ENCODE data around the gene TMA7.

The TMA7 gene

DNA sequence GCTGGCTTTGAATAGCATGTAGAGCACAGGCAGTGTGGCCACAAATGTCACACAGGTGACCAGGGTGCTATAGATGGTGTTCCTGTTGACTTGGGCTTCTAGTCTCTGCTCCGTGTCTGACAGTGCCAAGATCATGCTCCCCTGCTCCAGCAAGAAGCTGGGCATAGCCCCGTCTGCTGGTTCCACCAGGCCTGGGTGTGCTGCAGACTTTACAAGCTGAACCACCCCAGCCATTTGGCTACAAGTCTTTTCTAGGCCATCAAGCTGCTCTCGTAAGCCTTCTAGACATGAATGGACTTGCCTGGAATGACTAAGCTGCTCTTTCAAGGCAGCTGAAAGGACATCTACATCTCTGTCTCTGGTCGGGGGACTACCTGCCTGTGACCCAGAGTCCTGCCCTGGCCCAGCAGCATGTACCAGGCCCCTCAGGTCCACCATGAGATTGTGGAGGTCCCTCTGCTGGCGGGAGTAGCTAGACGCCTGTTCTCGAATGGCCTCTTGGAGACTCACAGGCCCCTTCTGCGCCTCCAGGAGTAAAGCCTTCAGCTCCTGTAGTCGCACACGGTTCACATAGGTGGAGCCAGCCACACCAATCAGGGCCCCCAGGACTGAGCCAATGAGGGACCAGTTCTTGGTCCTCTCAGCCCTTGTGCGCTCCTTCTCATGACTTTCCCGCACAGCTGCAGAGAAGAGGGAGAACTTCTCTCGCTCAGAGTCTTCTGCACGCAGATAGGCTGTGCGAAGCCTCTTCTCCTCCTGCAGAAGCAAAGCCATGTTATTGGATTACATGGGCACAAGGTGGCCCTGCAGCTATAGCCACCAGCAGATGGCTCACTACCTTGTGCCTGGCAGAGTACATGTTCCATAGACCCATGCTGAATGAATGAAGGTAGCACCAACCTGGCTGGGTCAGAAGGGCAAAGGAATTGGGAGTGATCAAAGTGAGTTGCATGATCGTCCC, 7.4 kb upstream of the TMA7 start:
- no peak for DNase-seq (ENCODE audit: low spot score)
- no peak overlapping the region for H3K27ac Mint-ChIP-seq
- H3K4me3 Mint-ChIP-seq = no peak overlapping the region
- peaks cover 9% of the 10 kb centered on the region for H3K4me1 Mint-ChIP-seq (ENCODE audit: low read depth)
- no peaks in the 10 kb centered on the region for H3K9me3 Mint-ChIP-seq
- H3K27me3 Mint-ChIP-seq (ENCODE audit: low read depth) = peaks cover 15% of the 10 kb centered on the region
- peaks cover 8% of the 10 kb centered on the region for H3K36me3 Mint-ChIP-seq (ENCODE audit: low read depth)

DNA sequence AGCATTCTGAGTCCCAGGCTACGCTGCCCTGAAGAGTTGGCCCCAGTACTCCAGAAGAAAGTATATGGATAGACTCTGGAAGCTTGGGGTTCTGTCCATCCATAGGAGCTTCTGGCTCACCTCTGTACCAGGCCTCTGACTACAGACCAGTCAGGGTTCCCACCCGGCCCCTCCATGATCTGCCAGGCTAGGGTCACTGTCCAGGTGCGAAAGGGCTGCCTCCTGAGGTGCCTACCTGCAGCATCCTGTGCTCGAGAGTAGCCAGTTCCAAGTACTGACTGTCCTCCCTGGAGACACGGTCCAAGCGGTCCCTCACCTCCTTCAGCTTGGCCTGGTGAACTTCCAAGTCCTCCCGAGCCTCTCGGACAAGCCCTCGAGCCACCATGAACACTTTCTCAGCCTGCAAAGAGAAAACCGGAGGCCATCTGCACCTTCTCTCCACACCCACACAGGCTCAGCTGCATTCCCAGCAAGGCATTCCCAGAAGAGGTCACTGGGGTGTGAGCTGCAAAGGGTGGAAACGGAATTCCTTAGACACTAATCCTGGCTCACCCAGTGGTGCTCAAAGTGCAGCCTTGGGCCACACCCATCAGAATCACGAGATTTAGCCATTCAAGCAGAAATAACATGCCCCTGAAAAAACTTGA, 6.5 kb upstream of the TMA7 start:
- Mint-ChIP-seq H3K4me3 (no peak overlapping the region), H3K27me3 (ENCODE audit: low read depth) (peaks cover 6% of the 10 kb centered on the region)

DNA sequence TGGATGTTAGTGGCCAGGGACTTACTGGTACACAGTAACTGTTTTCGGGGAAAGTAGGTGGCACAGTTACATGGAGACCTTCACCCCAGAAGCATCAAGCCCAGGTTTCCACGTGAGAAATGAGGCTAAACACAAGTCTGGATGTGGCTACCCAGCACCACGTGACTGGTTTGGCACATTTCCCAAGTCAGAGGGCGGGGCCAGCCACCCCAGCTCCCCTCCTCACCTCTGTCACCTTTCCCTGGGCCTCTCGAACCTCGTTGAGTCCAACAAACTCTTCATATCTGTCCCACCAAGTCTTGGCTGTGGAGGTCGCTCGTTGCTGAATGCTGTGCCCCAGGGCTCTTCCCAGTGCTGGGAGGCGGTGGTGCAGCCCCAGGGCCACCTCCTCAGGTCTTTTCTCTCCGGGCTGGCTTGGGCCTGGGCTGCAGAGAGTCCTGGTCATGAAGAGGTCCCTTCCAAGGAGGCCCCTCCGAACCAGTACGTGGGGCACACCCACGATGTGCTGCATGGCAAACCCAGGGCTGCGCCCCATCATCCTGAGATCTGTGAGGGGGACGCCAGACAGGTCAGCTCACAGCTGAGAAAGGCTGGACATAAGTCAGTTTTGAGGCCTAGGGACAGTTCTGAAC, 5.3 kb upstream of the TMA7 start:
- Mint-ChIP-seq H3K4me1 (ENCODE audit: low read depth) (peaks cover 19% of the 10 kb centered on the region), H3K27me3 (ENCODE audit: low read depth) (peaks cover 6% of the 10 kb centered on the region), H3K36me3 (ENCODE audit: low read depth) (peaks cover 8% of the 10 kb centered on the region), H3K9me3 (no peaks in the 10 kb centered on the region), H3K4me3 (no peak overlapping the region), H3K27ac (no peak overlapping the region)
- no peak for DNase-seq (ENCODE audit: low spot score)

More for the DNA sequence above, 6.5 kb upstream of the TMA7 start:
- Mint-ChIP-seq H3K27ac (no peak overlapping the region), H3K4me1 (ENCODE audit: low read depth) (peaks cover 14% of the 10 kb centered on the region), H3K36me3 (ENCODE audit: low read depth) (peaks cover 8% of the 10 kb centered on the region), H3K9me3 (no peaks in the 10 kb centered on the region)
- no peak for DNase-seq (ENCODE audit: low spot score)

DNA sequence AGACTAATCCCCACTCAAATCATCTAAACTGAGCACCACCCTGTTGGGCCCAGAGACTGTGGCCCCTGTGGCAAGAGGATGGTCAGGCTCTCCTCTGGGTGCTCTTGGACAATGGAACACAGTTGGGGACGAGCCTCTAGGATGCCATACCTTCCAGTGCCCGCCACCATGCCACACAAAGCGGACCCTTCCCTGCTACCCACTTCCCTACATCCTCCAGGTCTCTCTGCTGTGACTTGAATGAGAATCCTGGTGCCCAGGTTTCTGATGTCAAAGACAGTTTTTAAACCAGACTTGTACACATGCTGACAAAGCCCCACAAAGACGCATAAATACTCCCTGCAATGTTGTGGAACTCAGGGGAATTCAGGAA, 4.8 kb upstream of the TMA7 start:
- Mint-ChIP-seq H3K36me3 (ENCODE audit: low read depth) (peaks cover 13% of the 10 kb centered on the region), H3K27ac (no peak overlapping the region), H3K4me3 (no peak overlapping the region), H3K4me1 (ENCODE audit: low read depth) (peaks cover 19% of the 10 kb centered on the region), H3K27me3 (ENCODE audit: low read depth) (peaks cover 2% of the 10 kb centered on the region), H3K9me3 (no peaks in the 10 kb centered on the region)
- no peak for DNase-seq (ENCODE audit: low spot score)

DNA sequence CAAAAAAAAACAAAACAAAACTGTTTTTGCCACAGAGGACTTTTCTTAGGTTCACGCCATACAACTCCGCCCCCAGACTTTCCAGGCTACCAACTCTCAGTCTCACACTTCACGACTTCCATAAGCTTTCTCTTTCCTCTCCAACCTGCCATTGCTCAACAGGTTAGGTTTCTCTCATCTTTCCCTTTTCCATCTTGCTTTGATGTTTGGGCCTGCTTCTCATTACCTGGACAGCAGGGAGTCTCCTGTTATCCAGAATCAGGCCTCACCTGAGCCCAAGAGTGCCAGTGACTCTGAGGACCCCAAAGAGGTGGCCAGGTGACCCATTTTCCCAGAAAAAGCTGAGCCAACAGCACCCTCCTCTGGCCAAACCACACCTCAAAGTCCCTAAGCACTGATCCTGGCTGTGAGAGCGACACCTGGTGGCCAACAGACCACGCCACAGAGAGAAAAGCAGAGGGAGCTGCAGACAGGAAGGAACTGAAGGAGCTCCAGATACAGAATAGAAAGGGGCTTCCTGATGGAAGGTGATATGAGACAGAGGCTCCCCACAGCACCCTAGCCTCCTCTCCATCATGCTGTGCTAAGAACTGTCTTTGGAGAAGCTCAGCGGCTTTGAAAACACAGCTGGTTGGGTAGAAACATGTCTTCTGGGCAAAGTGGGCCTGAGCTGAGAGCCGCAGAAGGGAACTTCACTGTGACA, 4.1 kb upstream of the TMA7 start:
- H3K27me3 Mint-ChIP-seq (ENCODE audit: low read depth) = no peaks in the 10 kb centered on the region
- H3K4me1 Mint-ChIP-seq (ENCODE audit: low read depth) = peaks cover 17% of the 10 kb centered on the region
- H3K36me3 Mint-ChIP-seq (ENCODE audit: low read depth) = peaks cover 19% of the 10 kb centered on the region
- no peak overlapping the region for H3K27ac Mint-ChIP-seq
- H3K4me3 Mint-ChIP-seq = no peak overlapping the region
- H3K9me3 Mint-ChIP-seq = no peaks in the 10 kb centered on the region
- DNase-seq (ENCODE audit: low spot score) = peak; percentile 80

DNA sequence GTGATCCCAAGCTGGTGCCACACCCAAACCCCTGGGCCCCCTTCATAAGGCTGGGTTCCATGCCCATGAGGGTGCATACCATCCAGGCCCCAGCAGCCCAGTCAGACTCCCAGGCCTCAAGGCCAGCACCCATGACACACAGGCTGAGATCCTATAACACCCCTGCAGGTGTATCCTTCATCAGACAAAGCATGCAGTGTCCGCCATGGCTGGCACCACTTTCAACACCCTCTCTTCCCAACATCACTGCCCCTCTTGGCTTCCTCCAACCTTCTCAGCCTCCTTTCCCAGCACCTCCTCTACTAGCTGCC, 3.6 kb upstream of the TMA7 start:
- no peak for DNase-seq (ENCODE audit: low spot score)
- Mint-ChIP-seq H3K36me3 (ENCODE audit: low read depth) (peaks cover 22% of the 10 kb centered on the region), H3K4me3 (no peak overlapping the region), H3K27me3 (ENCODE audit: low read depth) (no peaks in the 10 kb centered on the region), H3K9me3 (no peaks in the 10 kb centered on the region), H3K27ac (no peak overlapping the region), H3K4me1 (ENCODE audit: low read depth) (peaks cover 18% of the 10 kb centered on the region)

DNA sequence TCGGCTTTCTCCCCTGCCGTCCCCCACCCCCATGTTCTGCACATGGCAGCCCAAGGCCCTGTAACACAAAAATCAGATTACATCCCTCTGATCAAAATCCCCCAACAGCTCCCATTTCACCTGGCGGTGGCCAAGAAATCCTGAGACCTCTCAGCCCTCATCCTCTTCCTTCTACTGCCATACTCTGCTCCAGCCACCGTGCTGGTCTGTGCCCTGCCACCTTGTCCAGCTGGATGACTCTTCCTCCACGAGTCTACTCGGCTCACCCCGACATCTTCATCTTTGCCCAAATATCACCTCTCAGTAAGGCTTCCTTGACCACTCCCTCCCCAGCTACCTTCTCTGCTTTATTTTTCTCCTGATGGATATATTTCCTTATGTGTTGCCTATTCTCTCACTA, 3.2 kb upstream of the TMA7 start:
- Mint-ChIP-seq H3K4me3 (no peak overlapping the region), H3K27me3 (ENCODE audit: low read depth) (no peaks in the 10 kb centered on the region), H3K27ac (no peak overlapping the region), H3K4me1 (ENCODE audit: low read depth) (peaks cover 22% of the 10 kb centered on the region), H3K9me3 (no peaks in the 10 kb centered on the region), H3K36me3 (ENCODE audit: low read depth) (peaks cover 22% of the 10 kb centered on the region)
- DNase-seq (ENCODE audit: low spot score) = no peak

DNA sequence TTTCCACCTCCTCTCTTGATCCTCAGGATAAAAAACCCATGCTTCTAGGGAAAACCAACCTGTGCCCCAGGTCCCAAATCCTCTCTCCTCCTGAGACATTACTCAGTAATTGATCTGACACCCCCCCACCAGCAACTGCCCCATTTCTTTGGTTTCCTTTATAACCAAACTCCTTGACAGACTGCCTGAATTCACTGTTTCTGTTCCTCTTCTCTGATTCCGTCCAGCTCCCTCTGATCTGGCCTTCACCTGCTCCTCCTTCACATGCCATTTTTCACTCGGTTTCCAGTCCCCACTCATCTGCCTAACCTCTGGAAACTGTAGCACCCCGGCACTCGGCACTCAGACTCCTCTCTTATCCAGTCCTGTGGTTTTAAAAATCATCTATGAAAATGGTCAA, 2.2 kb upstream of the TMA7 start:
- peaks cover 26% of the 10 kb centered on the region for H3K36me3 Mint-ChIP-seq (ENCODE audit: low read depth)
- no peaks in the 10 kb centered on the region for H3K27me3 Mint-ChIP-seq (ENCODE audit: low read depth)
- no peak for DNase-seq (ENCODE audit: low spot score)
- no peaks in the 10 kb centered on the region for H3K9me3 Mint-ChIP-seq
- H3K4me1 Mint-ChIP-seq (ENCODE audit: low read depth) = peaks cover 26% of the 10 kb centered on the region
- H3K27ac Mint-ChIP-seq = no peak overlapping the region
- no peak overlapping the region for H3K4me3 Mint-ChIP-seq

DNA sequence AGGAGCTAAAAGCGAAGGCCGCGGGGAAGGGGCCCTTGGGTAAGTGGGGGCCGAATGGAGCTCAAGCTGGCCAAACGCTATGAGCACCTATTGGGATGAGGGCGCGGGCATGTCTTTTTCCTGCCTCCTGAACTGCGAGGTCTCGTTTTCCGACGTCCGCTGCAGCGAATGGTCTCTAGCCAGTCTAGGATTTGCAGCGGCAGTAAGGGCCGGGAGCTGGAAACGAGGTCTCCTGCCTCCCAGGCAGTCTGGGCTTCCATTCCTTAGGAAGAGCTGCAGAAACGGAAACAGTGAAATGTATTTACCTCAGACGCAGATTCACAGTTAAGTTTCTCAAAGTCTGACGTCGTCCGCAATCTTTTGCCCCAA, 517 bp downstream of the TMA7 start:
- Mint-ChIP-seq H3K9me3 (no peaks in the 10 kb centered on the region), H3K4me3 (peak overlapping the region; percentile 99), H3K4me1 (ENCODE audit: low read depth) (peaks cover 24% of the 10 kb centered on the region), H3K27me3 (ENCODE audit: low read depth) (no peaks in the 10 kb centered on the region), H3K27ac (peak overlapping the region; percentile 95), H3K36me3 (ENCODE audit: low read depth) (peaks cover 37% of the 10 kb centered on the region)
- no peak for DNase-seq (ENCODE audit: low spot score)

DNA sequence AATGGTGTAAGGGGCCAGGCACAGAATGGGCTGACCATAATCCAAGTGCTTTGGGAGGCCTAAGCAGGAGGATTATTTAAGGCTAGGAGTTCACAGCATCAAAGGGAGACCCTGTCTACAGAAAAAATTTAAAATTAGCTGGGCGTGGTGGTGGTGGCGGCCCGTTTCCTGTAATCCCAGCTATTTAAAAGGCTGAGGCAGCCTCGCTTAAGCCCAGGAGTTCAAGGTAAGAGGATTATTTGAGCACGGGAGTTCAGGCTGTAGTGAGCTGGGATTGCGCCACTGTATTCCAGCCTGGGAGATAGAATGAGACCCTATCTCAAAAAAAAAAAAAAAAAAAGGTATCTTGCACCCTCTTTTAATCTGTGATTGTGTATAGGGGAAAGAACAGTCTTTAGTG, 1.9 kb downstream of the TMA7 start:
- Mint-ChIP-seq H3K27ac (peak overlapping the region; percentile 53), H3K27me3 (ENCODE audit: low read depth) (no peaks in the 10 kb centered on the region), H3K36me3 (ENCODE audit: low read depth) (peaks cover 37% of the 10 kb centered on the region), H3K4me3 (peak overlapping the region; percentile 99), H3K9me3 (no peaks in the 10 kb centered on the region), H3K4me1 (ENCODE audit: low read depth) (peaks cover 31% of the 10 kb centered on the region)
- no peak for DNase-seq (ENCODE audit: low spot score)

DNA sequence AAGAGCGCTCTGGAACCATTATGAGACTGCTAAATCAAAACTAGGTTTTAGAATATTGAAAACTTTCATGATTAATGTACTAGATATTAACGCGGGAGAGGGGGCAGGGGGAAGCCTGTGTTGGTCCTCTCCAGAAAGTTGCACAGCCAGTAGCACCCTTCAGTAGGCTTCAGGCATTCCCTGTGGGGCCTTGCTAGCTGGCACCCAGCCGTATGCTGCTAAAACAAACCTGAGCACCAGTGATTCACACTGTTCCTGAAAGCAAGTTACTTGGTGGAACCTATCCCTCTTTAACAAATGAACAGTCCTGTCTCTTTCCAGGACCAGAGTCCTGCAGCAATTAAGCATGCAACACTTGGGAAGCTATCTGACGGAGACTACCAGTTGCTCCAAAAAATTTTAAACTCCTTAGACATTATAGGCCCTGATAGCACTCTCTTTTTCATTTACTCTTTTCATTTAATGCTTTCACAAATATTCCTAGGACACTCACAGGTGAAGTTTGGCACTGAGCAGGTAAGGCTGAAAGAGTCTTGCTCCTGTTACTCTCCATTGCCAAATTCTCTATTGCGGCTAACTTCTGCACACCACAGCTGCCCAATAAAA, 5.3 kb downstream of the TMA7 start:
- H3K27me3 Mint-ChIP-seq (ENCODE audit: low read depth) = no peaks in the 10 kb centered on the region

DNA sequence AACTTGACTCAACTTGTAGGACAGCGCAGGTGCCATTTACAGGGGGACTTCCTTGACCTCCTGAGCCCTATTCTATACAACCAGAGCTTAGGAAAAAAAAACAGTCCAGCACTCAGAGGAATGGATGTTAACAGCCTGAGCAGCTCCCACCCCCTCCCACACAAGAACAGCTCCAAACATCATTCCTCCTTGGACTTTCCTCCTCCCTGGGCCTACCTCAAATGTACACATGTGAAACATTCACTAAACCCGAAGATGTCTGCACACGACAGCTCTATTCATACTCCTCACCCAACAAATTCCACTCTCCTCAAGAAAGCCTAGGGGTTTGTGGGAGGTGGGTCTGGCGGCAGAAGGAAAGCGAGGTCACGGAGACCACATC, 6.0 kb downstream of the TMA7 start:
- no peak for DNase-seq (ENCODE audit: low spot score)
- Mint-ChIP-seq H3K4me3 (peak overlapping the region; percentile 87), H3K27me3 (ENCODE audit: low read depth) (no peaks in the 10 kb centered on the region), H3K4me1 (ENCODE audit: low read depth) (peaks cover 34% of the 10 kb centered on the region), H3K36me3 (ENCODE audit: low read depth) (peaks cover 37% of the 10 kb centered on the region), H3K9me3 (no peaks in the 10 kb centered on the region), H3K27ac (peak overlapping the region; percentile 87)

More for the DNA sequence above, 5.3 kb downstream of the TMA7 start:
- Mint-ChIP-seq H3K4me3 (peak overlapping the region; percentile 87), H3K4me1 (ENCODE audit: low read depth) (peaks cover 34% of the 10 kb centered on the region), H3K36me3 (ENCODE audit: low read depth) (peaks cover 42% of the 10 kb centered on the region), H3K27ac (peak overlapping the region; percentile 87), H3K9me3 (no peaks in the 10 kb centered on the region)
- DNase-seq (ENCODE audit: low spot score) = no peak

DNA sequence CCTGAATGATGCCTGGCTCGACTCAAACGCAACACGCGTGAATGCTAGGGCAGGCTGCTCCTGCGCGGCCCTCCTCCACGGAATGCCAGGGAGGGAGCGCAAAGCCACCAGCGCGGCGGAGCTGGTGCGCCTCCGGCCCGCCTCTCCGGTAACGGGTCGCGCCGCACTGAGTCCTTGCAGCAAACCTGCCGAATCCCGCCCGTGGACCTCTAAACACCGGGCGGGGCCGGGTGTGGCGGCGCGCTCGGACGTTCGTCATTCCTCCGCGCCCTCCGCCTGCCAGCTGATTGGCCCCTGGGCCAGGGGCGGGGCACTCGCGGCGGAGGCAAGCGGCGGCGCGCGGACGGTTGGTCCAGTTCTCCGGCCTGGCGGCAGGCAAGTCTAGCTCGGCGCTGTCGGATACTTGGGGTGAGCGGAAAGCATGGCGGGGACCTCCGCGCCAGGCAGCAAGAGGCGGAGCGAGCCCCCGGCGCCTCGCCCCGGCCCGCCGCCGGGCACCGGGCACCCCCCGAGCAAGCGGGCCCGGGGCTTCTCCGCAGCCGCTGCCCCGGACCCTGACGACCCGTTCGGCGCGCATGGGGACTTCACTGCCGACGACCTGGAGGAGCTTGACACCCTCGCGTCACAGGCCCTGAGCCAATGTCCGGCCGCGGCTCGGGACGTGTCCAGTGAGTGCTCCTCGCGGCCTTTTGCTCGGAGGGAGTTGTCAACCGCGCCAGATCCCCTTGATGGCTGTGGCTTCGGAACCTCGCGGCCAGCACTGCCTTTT, 6.6 kb downstream of the TMA7 start, which contains the start of gene ATRIP:
Gene ATRIP (plus strand): TSS at position 313 of the 769 bp plus-strand sequence. CDS start 109 bp downstream, at position 422.
- H3K27ac Mint-ChIP-seq = peak within 1 kb of the TSS; percentile 87
- peaks cover 31% of the 10 kb centered on the region for H3K4me1 Mint-ChIP-seq (ENCODE audit: low read depth)
- peaks cover 37% of the 10 kb centered on the region for H3K36me3 Mint-ChIP-seq (ENCODE audit: low read depth)
- no peaks in the 10 kb centered on the region for H3K9me3 Mint-ChIP-seq
- H3K27me3 Mint-ChIP-seq (ENCODE audit: low read depth) = no peaks in the 10 kb centered on the region
- peak within 1 kb of the TSS; percentile 90 for H3K4me3 Mint-ChIP-seq
- peak; percentile 93 for DNase-seq (ENCODE audit: low spot score)

Measured in T-helper 2 cell treated with Interferon-gamma antibody and Interleukin-4, amounts not matched to agents 5 μg/mL and 100 μg/mL, for 36 hours (primary cell).